ENCODE results near the gene APOBEC3B. TPM values are rescaled to one million over a fixed set of nuclear protein-coding genes. Genes with fewer than 3 reads are reported as not detected.
A peak's percentile ranks its signal among the peaks of the same experiment; 100 is the strongest.

The APOBEC3B gene
- total RNA-seq (7.9 and 9.8 TPM in 2 replicates), polyA plus RNA-seq (1.5 and 2.4 TPM in 2 replicates), polyA minus RNA-seq (1.5 and 2.3 TPM in 2 replicates)
- total RNA-seq (2013) = 5.1 TPM

- DNase-seq (peak; percentile 85), ATAC-seq (ENCODE audit: low read depth) (peak; percentile 75)
- peaks cover 44% of the 10 kb centered on the region for H3K4me1 Mint-ChIP-seq
- H3K79me2 ChIP-seq (ENCODE audit: control insufficient read depth, insufficient read depth, low read length) = no peaks in the 10 kb centered on the region
- H3K4me3 ChIP-seq (ENCODE audit: control extremely low read depth in 1 of 5, extremely low read depth in 1 of 5, insufficient read depth in 1 of 5, low read depth in 2 of 5, low read length in 4 of 5) = peak within 1 kb of the TSS in 4 of 5 experiments; percentile 43 to 74 (median 58)
- no peaks in the 10 kb centered on the region for H3K27me3 ChIP-seq (replicated peaks in 1 of 4; ENCODE audit: control extremely low read depth in 1 of 4, control insufficient read depth in 3 of 4, insufficient read depth in 4 of 4, low read length in 3 of 4)
- H3K27ac ChIP-seq (ENCODE audit: low read length in 2 of 2) = peak within 1 kb of the TSS in 1 of 2 donors; percentile 57
- peaks cover 11 to 39% of the 10 kb centered on the region in 2 donors for H3K4me1 ChIP-seq (ENCODE audit: control insufficient read depth in 2 of 2, insufficient read depth in 2 of 2, low read length in 2 of 2)
- WGBS (ENCODE audit: insufficient coverage) = 23% methylated on average over 16 of the region's 16 CpGs
- TF ChIP-seq, protein P1, sequence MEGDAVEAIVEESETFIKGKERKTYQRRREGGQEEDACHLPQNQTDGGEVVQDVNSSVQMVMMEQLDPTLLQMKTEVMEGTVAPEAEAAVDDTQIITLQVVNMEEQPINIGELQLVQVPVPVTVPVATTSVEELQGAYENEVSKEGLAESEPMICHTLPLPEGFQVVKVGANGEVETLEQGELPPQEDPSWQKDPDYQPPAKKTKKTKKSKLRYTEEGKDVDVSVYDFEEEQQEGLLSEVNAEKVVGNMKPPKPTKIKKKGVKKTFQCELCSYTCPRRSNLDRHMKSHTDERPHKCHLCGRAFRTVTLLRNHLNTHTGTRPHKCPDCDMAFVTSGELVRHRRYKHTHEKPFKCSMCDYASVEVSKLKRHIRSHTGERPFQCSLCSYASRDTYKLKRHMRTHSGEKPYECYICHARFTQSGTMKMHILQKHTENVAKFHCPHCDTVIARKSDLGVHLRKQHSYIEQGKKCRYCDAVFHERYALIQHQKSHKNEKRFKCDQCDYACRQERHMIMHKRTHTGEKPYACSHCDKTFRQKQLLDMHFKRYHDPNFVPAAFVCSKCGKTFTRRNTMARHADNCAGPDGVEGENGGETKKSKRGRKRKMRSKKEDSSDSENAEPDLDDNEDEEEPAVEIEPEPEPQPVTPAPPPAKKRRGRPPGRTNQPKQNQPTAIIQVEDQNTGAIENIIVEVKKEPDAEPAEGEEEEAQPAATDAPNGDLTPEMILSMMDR (IDR thresholded peaks at IDR 0.05) = no peak
- TF ChIP-seq EZH2 (IDR thresholded peaks at IDR 0.05; ENCODE audit: borderline replicate concordance, insufficient read depth, low read depth, low read length, poor library complexity, severe bottlenecking) = no peak
- POLR2A ChIA-PET = interaction anchor here (0.6 to 1.8 kb wide), 2 partner anchors 21 to 137 kb away, joined by 4 to 8 read pairs; no protein-coding TSS in a partner anchor
- H3K36me3 ChIP-seq (replicated peaks in 1 of 2; ENCODE audit: control extremely low read depth in 1 of 2, control insufficient read depth in 1 of 2, extremely low read depth in 1 of 2, insufficient read depth in 2 of 2, low read length in 1 of 2) = no peaks in the 10 kb centered on the region
- peak within 1 kb of the TSS; percentile 92 for H3K27ac Mint-ChIP-seq
- H3K9ac ChIP-seq (ENCODE audit: low read length) = peak within 1 kb of the TSS; percentile 67
- H3K4me3 Mint-ChIP-seq = peak within 1 kb of the TSS; percentile 97
- H3K9me3 ChIP-seq (ENCODE audit: control extremely low read depth in 1 of 3, control insufficient read depth in 2 of 3, insufficient read depth in 1 of 3, low read length in 2 of 3) = peaks cover 2 to 27% (median 3%) of the 10 kb centered on the region in 3 donors
- no peaks in the 10 kb centered on the region for H4K20me1 ChIP-seq (ENCODE audit: control insufficient read depth, insufficient read depth, low read length, poor library complexity, severe bottlenecking)
- H3K27me3 Mint-ChIP-seq = peaks cover under 1% of the 10 kb centered on the region
- CTCF ChIA-PET = interaction anchor here (1.0 to 7.1 kb wide), 6 partner anchors 11 to 335 kb away, joined by 4 to 65 read pairs (median 4); partner anchors contain the start of gene CBX6
- peak within 1 kb of the TSS; percentile 68 for H2AFZ ChIP-seq (ENCODE audit: insufficient read depth, low read depth, low read length, poor library complexity, severe bottlenecking)
- intact Hi-C loops (cut with micrococcal nuclease) = loop anchor here (1.0 to 5.0 kb wide), 2 partner anchors 21 to 110 kb away; partner anchors contain the start of gene CBX6
- peaks cover 3% of the 10 kb centered on the region for H3K9me3 Mint-ChIP-seq (ENCODE audit: insufficient read depth)
- H3K4me2 ChIP-seq (replicated peaks; ENCODE audit: low read depth, low read length, poor library complexity, severe bottlenecking) = peak within 1 kb of the TSS; percentile 73
Measured at GRCh38 chr22:38981992-38982927, at the start of gene APOBEC3B. Gene APOBEC3B (plus strand): TSS chr22:38982347. CDS start chr22:38982454, 107 bp downstream.
